HG02840 (cell line): ENCODE results near the gene SFRP2.

Experiments used
- ATAC-seq: cut with Tn5 transposase; IDR thresholded peaks from one replicate; pipeline ENCODE4 v1.9.1; 2021; ENCODE audit warnings: mild to moderate bottlenecking, moderate library complexity, moderate number of reproducible peaks; ENCODE audit not compliant: unreplicated experiment, low FRiP score

Gene SFRP2, protein sequence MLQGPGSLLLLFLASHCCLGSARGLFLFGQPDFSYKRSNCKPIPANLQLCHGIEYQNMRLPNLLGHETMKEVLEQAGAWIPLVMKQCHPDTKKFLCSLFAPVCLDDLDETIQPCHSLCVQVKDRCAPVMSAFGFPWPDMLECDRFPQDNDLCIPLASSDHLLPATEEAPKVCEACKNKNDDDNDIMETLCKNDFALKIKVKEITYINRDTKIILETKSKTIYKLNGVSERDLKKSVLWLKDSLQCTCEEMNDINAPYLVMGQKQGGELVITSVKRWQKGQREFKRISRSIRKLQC

GRCh38 chr4:153788413-153789276, at the start of gene SFRP2:
SFRP2 (minus strand) TSS chr4:153789083; CDS start chr4:153788835, 248 bp downstream.
- ATAC-seq: no peak

DNA sequence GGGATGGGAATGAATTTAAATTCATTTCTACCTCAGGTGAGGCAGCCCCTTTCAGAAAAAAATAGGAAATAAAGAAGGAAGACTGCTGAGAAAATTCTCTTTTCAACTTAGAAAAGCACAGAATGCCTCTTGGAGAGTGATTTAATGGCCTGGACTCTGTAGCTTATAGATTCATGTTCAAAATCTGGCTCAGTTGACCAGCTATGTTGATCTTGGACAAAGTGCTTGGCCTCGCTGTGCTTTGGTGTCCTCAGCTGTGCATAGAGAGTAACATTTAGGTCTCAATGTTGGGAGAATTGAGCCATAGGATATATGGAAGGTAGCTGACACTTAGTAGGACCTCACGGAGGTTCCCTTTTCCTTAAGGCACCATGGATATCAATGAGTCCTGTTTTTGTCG, 49.7 kb upstream of the SFRP2 start:
- ATAC-seq: no peak

- no peak for ATAC-seq
These were observed 46.0 kb upstream of the SFRP2 start for GRCh38 chr4:153834901-153835300.

- ATAC-seq: no peak
These were observed 43.9 kb upstream of the SFRP2 start for GRCh38 chr4:153832720-153833287.

DNA sequence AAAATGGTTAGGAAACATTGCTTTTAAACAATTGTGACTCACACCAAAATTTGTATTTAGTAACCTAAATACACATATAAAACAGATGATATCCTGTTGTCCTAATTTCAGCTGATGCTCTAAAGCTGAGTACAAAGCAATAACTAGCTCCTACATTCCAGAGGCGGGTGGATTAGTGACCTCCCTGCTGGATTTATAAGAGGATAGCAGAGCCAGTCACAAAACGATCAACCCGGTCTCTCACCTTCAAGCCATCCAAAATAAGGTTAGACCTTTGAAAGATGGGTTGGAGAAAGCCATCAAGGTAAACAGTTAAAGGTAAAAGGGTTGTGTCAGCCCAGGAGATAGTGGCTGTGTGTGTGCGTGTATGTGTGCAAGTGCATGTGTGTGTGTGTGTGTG, 43.2 kb upstream of the SFRP2 start:
- no peak for ATAC-seq

GRCh38 chr4:153831245-153831644, 42.4 kb upstream of the SFRP2 start:
- no peak for ATAC-seq

DNA sequence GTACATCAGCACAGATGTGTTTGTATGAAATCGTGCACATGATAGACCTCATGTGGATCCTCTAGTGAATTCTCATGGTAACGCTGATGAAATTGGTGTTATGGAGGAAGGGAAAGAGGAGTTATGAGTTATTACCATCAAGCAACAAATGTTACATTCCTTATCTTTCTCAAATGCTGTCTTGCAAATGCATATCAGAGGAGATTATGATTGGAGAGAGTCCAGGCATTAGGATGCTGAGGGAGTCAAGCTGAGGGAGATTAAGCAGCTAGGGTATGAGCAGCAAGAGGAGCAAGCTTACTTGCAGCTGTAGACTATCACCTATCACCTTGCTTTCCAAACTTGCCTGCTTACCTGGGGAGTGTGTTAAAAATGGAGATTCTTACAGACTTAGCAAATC, 36.8 kb upstream of the SFRP2 start:
- no peak for ATAC-seq

- ATAC-seq: no peak
These were observed 36.2 kb upstream of the SFRP2 start for GRCh38 chr4:153825126-153825525.

DNA sequence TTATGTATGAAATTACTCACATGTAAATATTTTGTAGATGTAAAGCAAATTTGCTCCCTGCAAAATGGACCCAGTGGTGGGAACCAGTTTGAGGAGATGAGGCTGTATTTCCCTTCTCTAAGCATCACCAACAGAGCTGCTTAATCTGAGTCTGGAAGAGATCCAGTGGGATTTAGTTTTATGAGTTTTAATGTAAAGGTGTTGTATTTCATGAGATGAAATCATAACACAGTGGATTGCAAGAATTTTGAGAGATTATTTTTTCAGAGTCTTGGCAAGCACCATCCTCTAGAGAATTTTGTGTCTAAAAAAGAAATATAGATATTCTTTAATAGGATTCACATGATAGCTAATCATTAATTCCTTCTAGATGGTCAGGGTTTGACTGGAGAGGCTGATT, 35.6 kb upstream of the SFRP2 start:
- ATAC-seq: no peak

DNA sequence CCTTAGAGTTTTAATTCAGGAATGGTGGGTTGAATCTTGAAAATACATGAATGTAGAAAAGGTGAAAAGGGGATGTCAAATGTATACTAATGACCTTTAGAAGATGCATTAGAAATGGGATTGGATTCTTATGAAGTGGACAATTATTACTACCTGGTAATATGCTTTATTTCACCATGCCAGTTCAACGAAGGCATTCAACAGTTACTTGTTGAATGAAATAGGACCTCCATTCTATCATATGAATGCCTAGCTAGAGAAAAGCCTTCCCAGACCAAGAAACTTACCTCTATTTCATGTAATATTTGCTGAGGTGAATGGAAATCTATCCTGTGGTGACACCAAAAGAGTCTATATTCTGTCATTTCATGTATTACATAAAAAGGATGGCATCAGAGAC, 34.6 kb upstream of the SFRP2 start:
- no peak for ATAC-seq

DNA sequence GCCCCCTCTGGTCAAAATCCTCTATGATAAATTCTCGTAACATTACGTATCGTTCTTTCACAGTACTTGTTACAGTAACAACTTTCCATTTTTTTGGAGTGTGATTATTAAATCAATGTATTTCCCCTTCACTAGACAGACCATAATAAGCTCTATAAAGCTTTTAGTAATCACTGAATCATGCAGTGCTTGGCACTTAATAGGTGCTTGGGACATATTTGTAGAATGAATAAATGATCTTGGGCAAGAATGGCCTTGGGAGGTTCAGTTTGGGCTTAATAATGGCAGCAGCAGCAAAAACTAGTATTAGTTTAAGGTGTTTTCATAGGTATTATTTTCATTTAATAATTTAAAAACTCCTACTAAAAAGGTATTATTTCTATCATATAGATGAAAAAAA, 33.4 kb upstream of the SFRP2 start:
- ATAC-seq: no peak

- no peak for ATAC-seq
These were observed 28.6 kb upstream of the SFRP2 start for GRCh38 chr4:153817466-153817865.

GRCh38 chr4:153816542-153816941, 27.7 kb upstream of the SFRP2 start:
- no peak for ATAC-seq

DNA sequence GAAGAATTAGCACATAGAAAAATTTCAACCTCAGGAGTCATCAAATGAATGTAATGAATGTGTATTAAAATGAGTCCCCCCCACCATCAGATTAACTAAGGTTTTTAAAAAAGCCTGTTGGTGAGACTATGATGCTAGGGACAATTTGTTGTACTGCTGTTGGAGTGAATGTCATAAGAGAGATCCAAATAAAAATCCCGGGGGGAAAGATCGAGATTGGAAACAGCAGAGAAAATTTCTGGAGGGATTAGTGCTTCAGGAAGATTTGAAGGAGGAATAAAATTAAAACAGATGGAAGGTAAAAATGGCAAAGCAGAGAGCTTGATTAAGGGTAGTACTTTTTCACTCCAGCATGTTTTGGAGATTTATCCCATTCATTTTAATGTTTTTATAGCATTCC, 25.9 kb upstream of the SFRP2 start:
- ATAC-seq: no peak

- ATAC-seq: no peak
These were observed 21.3 kb upstream of the SFRP2 start for GRCh38 chr4:153809916-153810810.

DNA sequence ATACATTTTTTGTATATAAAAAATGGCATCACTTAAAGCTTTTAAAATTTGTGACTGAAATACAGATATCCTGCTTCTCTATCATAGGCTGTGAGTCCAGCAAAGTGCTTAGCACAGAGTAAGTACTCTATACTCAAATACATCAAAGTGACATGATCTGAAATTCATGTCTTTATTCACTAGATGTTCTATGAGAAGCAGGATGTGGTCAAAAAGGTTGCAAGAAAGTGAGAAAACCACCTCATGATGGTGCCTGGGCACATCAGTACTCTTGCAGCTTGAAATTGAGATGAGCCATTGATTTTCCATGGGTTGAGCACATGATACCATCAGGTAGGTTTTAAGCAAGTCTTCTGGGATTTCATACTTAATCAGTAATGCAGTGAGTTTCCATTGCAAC, 20.4 kb upstream of the SFRP2 start:
- no peak for ATAC-seq

DNA sequence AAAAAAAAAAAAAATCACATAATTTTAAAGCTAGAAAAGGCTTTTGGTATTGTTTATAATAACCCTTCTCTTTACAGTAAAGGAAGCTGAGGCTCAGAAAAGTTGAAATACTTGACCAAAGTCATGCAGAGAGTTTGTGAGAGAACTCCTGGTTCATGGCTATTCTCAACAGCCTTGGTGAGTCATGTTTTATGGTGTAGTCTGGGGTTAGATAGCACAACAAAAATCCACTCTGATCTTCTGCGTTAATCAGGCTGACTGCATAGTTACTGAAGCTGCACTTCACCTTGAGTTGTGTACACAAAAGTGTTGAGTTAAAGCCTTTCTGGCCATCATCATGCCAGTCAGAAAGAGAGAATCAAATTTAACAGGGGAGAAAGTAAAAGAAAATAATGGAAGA, 19.3 kb upstream of the SFRP2 start:
- no peak for ATAC-seq

DNA sequence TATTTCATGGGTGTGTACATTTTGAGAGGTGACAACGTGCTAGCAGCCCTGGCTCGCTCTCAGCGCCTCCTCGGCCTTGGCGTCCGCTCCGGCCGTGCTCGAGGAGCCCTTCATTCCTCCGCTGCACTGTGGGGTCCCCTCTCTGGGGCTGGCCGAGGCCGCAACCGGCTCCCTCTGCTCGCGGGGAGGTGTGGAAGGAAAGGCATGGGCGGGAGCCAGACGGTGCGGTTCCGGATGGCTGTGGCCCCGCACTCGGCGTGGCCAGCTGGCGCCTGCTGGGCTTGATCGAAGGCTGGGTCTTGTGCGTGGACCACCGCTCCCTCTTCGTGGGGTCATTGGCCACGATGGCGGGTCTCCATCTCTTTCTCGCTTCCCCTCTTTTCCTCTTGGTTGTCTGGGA, 17.2 kb upstream of the SFRP2 start:
- no peak for ATAC-seq

DNA sequence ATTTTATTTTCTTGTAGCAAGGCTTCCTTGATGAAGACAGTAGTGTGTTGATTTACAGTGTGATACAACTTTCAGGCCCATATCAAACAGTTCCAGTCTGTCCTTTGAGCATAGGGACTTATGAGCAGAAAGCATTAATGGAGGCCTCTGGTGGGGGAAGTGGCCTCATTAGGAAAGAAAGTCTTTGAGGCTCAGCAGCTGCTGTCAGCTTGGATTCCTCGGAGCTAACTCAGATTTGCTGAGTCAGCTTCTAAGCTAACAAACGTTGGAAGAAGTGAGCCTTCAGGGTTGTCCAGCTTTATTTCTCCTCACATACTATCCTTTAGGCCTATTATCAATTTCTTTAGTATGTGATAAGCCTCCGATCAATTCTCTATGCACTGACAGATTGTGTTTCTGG, 15.8 kb upstream of the SFRP2 start:
- no peak for ATAC-seq

DNA sequence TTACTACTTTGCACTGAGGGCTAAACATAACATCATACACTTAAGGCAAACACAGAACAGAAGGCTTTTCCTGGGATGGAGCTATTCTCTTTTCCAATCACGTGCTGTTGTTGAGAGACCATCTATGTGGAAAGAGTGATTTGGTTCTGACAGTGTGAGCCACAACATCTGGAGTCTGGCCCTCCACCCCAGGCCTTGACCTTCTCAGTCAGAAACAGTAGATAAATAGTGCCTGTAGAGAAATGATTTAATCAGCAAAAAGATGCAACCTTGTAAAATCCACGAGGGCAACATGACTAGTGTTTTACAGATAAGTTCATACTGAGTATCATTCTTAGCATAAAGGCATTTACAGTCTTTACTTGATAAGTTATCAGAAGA, 10.8 kb upstream of the SFRP2 start:
- ATAC-seq: no peak
